ENCODE data around the gene ST6GALNAC3.

ST6GALNAC3 gene

GRCh38 chr1:76144247-76144646 is 69.7 kb downstream of the ST6GALNAC3 start:
- Histone ChIP-seq H3K27ac (ENCODE audit: poor library complexity, severe bottlenecking) (no peak overlapping the region), H3K4me1 (ENCODE audit: insufficient read depth, poor library complexity, severe bottlenecking) (no peaks in the 10 kb centered on the region), H3K27me3 (ENCODE audit: insufficient read depth, poor library complexity, severe bottlenecking) (peaks cover 4% of the 10 kb centered on the region), H3K36me3 (ENCODE audit: low read depth) (no peaks in the 10 kb centered on the region), H3K9me3 (ENCODE audit: severe bottlenecking) (no peaks in the 10 kb centered on the region), H3K4me3 (ENCODE audit: severe bottlenecking) (no peak overlapping the region)
- TF ChIP-seq CTCF (IDR thresholded peaks at IDR 0.05; ENCODE audit: poor library complexity, severe bottlenecking), result no peak
- ATAC-seq (ENCODE audit: low read depth) (no peak), DNase-seq (ENCODE audit: low spot score) (no peak)

DNA sequence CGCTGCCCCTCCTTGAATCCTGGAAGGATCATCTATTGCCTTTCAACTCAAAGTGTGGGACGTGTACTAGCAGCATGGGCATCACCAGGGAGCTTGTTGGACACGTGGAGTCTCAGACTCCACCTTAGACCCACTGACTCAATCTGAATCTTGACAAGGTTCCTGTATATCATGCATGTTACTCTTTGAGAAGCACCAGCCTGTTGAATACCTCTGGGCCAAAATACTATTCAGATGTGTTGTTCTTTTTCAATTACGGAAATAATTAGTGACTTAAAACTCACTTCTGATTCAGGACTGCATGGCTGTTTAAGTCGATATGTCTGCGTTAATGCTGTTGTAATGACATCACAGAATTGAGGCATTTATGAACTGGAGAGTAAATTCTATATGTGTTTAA is 70.8 kb downstream of the ST6GALNAC3 start:
- ATAC-seq (ENCODE audit: low read depth) (no peak), DNase-seq (ENCODE audit: low spot score) (no peak)
- no peaks in the 10 kb centered on the region for H3K4me1 ChIP-seq (ENCODE audit: insufficient read depth, poor library complexity, severe bottlenecking)
- no peak overlapping the region for H3K27ac ChIP-seq (ENCODE audit: poor library complexity, severe bottlenecking)
- peaks cover 4% of the 10 kb centered on the region for H3K27me3 ChIP-seq (ENCODE audit: insufficient read depth, poor library complexity, severe bottlenecking)
- H3K36me3 ChIP-seq (ENCODE audit: low read depth), result no peaks in the 10 kb centered on the region
- H3K4me3 ChIP-seq (ENCODE audit: severe bottlenecking), result no peak overlapping the region
- H3K9me3 ChIP-seq (ENCODE audit: severe bottlenecking), result no peaks in the 10 kb centered on the region
- no peak for TF ChIP-seq CTCF (IDR thresholded peaks at IDR 0.05; ENCODE audit: poor library complexity, severe bottlenecking)

GRCh38 chr1:76146184-76146583 is 71.6 kb downstream of the ST6GALNAC3 start:
- Histone ChIP-seq H3K4me3 (ENCODE audit: severe bottlenecking) (no peak overlapping the region), H3K36me3 (ENCODE audit: low read depth) (no peaks in the 10 kb centered on the region), H3K4me1 (ENCODE audit: insufficient read depth, poor library complexity, severe bottlenecking) (no peaks in the 10 kb centered on the region), H3K27me3 (ENCODE audit: insufficient read depth, poor library complexity, severe bottlenecking) (peaks cover 4% of the 10 kb centered on the region), H3K9me3 (ENCODE audit: severe bottlenecking) (no peaks in the 10 kb centered on the region), H3K27ac (ENCODE audit: poor library complexity, severe bottlenecking) (no peak overlapping the region)
- ATAC-seq (ENCODE audit: low read depth) (no peak), DNase-seq (ENCODE audit: low spot score) (no peak)
- TF ChIP-seq CTCF (IDR thresholded peaks at IDR 0.05; ENCODE audit: poor library complexity, severe bottlenecking), result no peak

DNA sequence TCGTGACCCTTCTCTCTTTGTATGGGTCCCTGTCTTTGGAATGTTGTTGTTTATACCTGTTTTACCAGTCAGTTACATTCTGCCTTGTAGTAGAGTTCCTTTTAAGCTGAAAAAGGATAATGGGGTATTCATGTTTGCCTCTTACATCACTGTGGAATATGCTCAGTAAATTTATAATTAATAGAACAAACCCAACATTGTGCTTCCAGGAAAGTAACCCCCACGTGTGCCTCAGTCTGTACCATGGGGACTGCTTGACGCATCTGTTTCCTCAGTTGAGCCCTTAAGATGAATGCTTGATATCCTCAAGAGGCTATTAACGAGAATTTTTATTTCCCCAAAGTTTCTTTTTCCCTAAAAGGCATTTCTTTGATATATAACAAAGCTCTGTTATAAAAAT is 73.4 kb downstream of the ST6GALNAC3 start:
- Histone ChIP-seq H3K4me1 (ENCODE audit: insufficient read depth, poor library complexity, severe bottlenecking) (no peaks in the 10 kb centered on the region), H3K9me3 (ENCODE audit: severe bottlenecking) (no peaks in the 10 kb centered on the region), H3K27me3 (ENCODE audit: insufficient read depth, poor library complexity, severe bottlenecking) (peaks cover 4% of the 10 kb centered on the region), H3K27ac (ENCODE audit: poor library complexity, severe bottlenecking) (no peak overlapping the region), H3K4me3 (ENCODE audit: severe bottlenecking) (no peak overlapping the region), H3K36me3 (ENCODE audit: low read depth) (no peaks in the 10 kb centered on the region)
- TF ChIP-seq CTCF (IDR thresholded peaks at IDR 0.05; ENCODE audit: poor library complexity, severe bottlenecking), result no peak
- DNase-seq (ENCODE audit: low spot score) (no peak), ATAC-seq (ENCODE audit: low read depth) (no peak)

DNA sequence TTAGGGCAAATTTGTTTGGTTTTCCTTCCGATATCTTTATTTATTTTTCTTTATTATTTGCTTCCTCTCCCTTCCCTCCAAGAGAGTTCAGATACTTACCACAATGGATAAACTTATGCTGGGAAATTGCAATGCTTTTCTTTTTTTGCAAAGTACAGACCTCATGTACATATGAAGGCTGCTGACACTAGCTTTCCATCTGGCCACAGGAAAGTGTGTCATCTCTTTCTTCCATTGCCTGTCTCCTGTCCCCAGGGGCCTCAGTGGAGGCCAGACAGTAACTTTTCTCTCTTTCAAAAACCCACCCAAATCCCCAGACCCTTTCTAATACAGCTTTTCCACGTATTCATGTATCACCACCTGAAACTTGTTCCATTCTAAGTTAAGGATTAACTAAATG is 73.9 kb downstream of the ST6GALNAC3 start:
- no peak overlapping the region for H3K4me3 ChIP-seq (ENCODE audit: severe bottlenecking)
- no peaks in the 10 kb centered on the region for H3K9me3 ChIP-seq (ENCODE audit: severe bottlenecking)
- no peak for TF ChIP-seq CTCF (IDR thresholded peaks at IDR 0.05; ENCODE audit: poor library complexity, severe bottlenecking)
- H3K4me1 ChIP-seq (ENCODE audit: insufficient read depth, poor library complexity, severe bottlenecking), result no peaks in the 10 kb centered on the region
- H3K27me3 ChIP-seq (ENCODE audit: insufficient read depth, poor library complexity, severe bottlenecking), result peaks cover 4% of the 10 kb centered on the region
- no peak overlapping the region for H3K27ac ChIP-seq (ENCODE audit: poor library complexity, severe bottlenecking)
- ATAC-seq (ENCODE audit: low read depth) (no peak), DNase-seq (ENCODE audit: low spot score) (no peak)
- H3K36me3 ChIP-seq (ENCODE audit: low read depth), result no peaks in the 10 kb centered on the region
